ENCODE data around the gene DDN. TPM values are rescaled to one million over a fixed set of nuclear protein-coding genes. Genes with fewer than 3 reads are reported as not detected.

DDN gene
- total RNA-seq, 4 donors from 2014 or later = not detected

GRCh38 chr12:49039421-49040363 is 40.5 kb upstream of the DDN start:
- WGBS, 2 donors (ENCODE audit: low coverage in 1 of 2) = 76 to 83% methylated on average over 1 to 6 of the region's 30 CpGs
- TF ChIP-seq POLR2AphosphoS5 (IDR thresholded peaks at IDR 0.05) = no peak
- TF ChIP-seq POLR2A (IDR thresholded peaks at IDR 0.05) = no peak
- no peak for TF ChIP-seq EP300 (IDR thresholded peaks at IDR 0.05)
- TF ChIP-seq CTCF (IDR thresholded peaks at IDR 0.05) = no peak
- no peaks in the 10 kb centered on the region for H3K27me3 ChIP-seq
- ATAC-seq = no peak
- H3K9me3 ChIP-seq = no peaks in the 10 kb centered on the region
- peaks cover 0 to 94% of the 10 kb centered on the region in 2 donors for H3K36me3 ChIP-seq
- no peaks in the 10 kb centered on the region for H3K4me1 ChIP-seq
- no peak overlapping the region for H3K27ac ChIP-seq
- H3K4me3 ChIP-seq = no peak overlapping the region

GRCh38 chr12:49038291-49038955 is 39.2 kb upstream of the DDN start:
- Histone ChIP-seq H3K36me3 (peaks cover 0 to 94% of the 10 kb centered on the region in 2 donors), H3K4me3 (no peak overlapping the region)

GRCh38 chr12:49037947-49038237 is 38.7 kb upstream of the DDN start:
- Histone ChIP-seq H3K36me3 (peaks cover 0 to 94% of the 10 kb centered on the region in 2 donors), H3K27ac (no peak overlapping the region), H3K4me1 (peaks cover 0 to 16% (median 0%) of the 10 kb centered on the region in 3 donors), H3K9me3 (no peaks in the 10 kb centered on the region), H3K27me3 (no peaks in the 10 kb centered on the region), H3K4me3 (no peak overlapping the region)
- no peak for TF ChIP-seq POLR2A (IDR thresholded peaks at IDR 0.05)
- no peak for TF ChIP-seq POLR2AphosphoS5 (IDR thresholded peaks at IDR 0.05)
- no peak for TF ChIP-seq CTCF (IDR thresholded peaks at IDR 0.05)
- no peak for TF ChIP-seq EP300 (IDR thresholded peaks at IDR 0.05)
- ATAC-seq = no peak
- 67% methylated on average over 2 of the region's 7 CpGs; no CpG with 5 or more reads in 1 of the 2 donors for WGBS, 2 donors (ENCODE audit: low coverage in 1 of 2)

More at GRCh38 chr12:49038291-49038955, 39.2 kb upstream of the DDN start:
- Histone ChIP-seq H3K4me1 (peaks cover 0 to 11% (median 0%) of the 10 kb centered on the region in 3 donors), H3K9me3 (no peaks in the 10 kb centered on the region), H3K27me3 (no peaks in the 10 kb centered on the region), H3K27ac (no peak overlapping the region)
- WGBS, 2 donors (ENCODE audit: low coverage in 1 of 2) = 90 to 92% methylated on average over 2 to 3 of the region's 20 CpGs
- no peak for ATAC-seq
- TF ChIP-seq POLR2A (IDR thresholded peaks at IDR 0.05) (no peak), CTCF (IDR thresholded peaks at IDR 0.05) (no peak), EP300 (IDR thresholded peaks at IDR 0.05) (no peak), POLR2AphosphoS5 (IDR thresholded peaks at IDR 0.05) (no peak)

- H3K4me3 ChIP-seq = no peak overlapping the region
- ATAC-seq = no peak
- H3K27me3 ChIP-seq = no peaks in the 10 kb centered on the region
- no peak for TF ChIP-seq EP300 (IDR thresholded peaks at IDR 0.05)
- H3K27ac ChIP-seq = no peak overlapping the region
- peaks cover 0 to 22% (median 0%) of the 10 kb centered on the region in 3 donors for H3K4me1 ChIP-seq
- no peaks in the 10 kb centered on the region for H3K9me3 ChIP-seq
- WGBS, 2 donors (ENCODE audit: low coverage in 1 of 2) = 82% methylated on average over 2 of the region's 9 CpGs; no CpG with 5 or more reads in 1 of the 2 donors
- H3K36me3 ChIP-seq = peaks cover 0 to 94% of the 10 kb centered on the region in 2 donors
These were observed 38.2 kb upstream of the DDN start for GRCh38 chr12:49037111-49037946.

- no peak for TF ChIP-seq CTCF (IDR thresholded peaks at IDR 0.05)
- TF ChIP-seq POLR2AphosphoS5 (IDR thresholded peaks at IDR 0.05) = no peak
- no peak for TF ChIP-seq POLR2A (IDR thresholded peaks at IDR 0.05)
- no peak for TF ChIP-seq EP300 (IDR thresholded peaks at IDR 0.05)
- Histone ChIP-seq H3K27me3 (no peaks in the 10 kb centered on the region), H3K4me1 (peaks cover 0 to 22% (median 0%) of the 10 kb centered on the region in 3 donors), H3K27ac (no peak overlapping the region), H3K9me3 (no peaks in the 10 kb centered on the region), H3K36me3 (peaks cover 0 to 94% of the 10 kb centered on the region in 2 donors), H3K4me3 (no peak overlapping the region)
- no peak for ATAC-seq
- WGBS, 2 donors (ENCODE audit: low coverage in 1 of 2) = 43 to 82% methylated on average over 2 to 4 of the region's 4 CpGs
These were observed 36.9 kb upstream of the DDN start for GRCh38 chr12:49036029-49036428.
